ENCODE measurements around the gene XPO6.

The XPO6 gene

GRCh38 chr16:28193530-28194423, 18.0 kb downstream of the XPO6 start (continued):
- TF ChIP-seq ZBTB11 (tag by site-specific recombination; conservative IDR thresholded peaks at IDR 0.05; ENCODE audit: low read depth) (no peak), ZNF747 (tag by site-specific recombination; IDR thresholded peaks at IDR 0.05) (no peak), BCL6B (tag by site-specific recombination; IDR thresholded peaks at IDR 0.05) (no peak), REST (tag by site-specific recombination; IDR thresholded peaks at IDR 0.05) (no peak), ATF2 (tag by site-specific recombination; IDR thresholded peaks at IDR 0.05; ENCODE audit: low read depth) (no peak), ZNF140 (tag by site-specific recombination; IDR thresholded peaks at IDR 0.05) (no peak), ZNF707 (tag by site-specific recombination; IDR thresholded peaks at IDR 0.05) (no peak), PATZ1 (tag by site-specific recombination; IDR thresholded peaks at IDR 0.05) (peak; percentile 71), REPIN1 (tag by site-specific recombination; IDR thresholded peaks at IDR 0.05; ENCODE audit: low read depth) (no peak), SALL2 (tag by site-specific recombination; IDR thresholded peaks at IDR 0.05; ENCODE audit: borderline replicate concordance) (no peak), ZNF362 (tag by site-specific recombination; IDR thresholded peaks at IDR 0.05) (peak; percentile 68), ZSCAN23 (tag by site-specific recombination; IDR thresholded peaks at IDR 0.05) (0 out of 2 replicates have a peak, but pooled peaks have one; percentile 35), ZNF423 (tag by site-specific recombination; IDR thresholded peaks at IDR 0.05) (no peak), ZNF335 (tag by site-specific recombination; conservative IDR thresholded peaks at IDR 0.05) (no peak), ZNF121 (tag by site-specific recombination; IDR thresholded peaks at IDR 0.05) (no peak), ZNF501 (tag by site-specific recombination; IDR thresholded peaks at IDR 0.05) (no peak), ZNF10 (tag by site-specific recombination; IDR thresholded peaks at IDR 0.05) (peak; percentile 55; the same call in 1 of the 2 replicates), ZNF324 (tag by site-specific recombination; IDR thresholded peaks at IDR 0.05) (no peak), SP7 (tag by site-specific recombination; IDR thresholded peaks at IDR 0.05) (peak; percentile 57; the same call in 1 of the 2 replicates), BCL11A (tag by site-specific recombination; IDR thresholded peaks at IDR 0.05; ENCODE audit: low read depth) (no peak), ZNF19 (tag by site-specific recombination; IDR thresholded peaks at IDR 0.05; ENCODE audit: low read depth) (no peak), ZNF366 (tag by site-specific recombination; conservative IDR thresholded peaks at IDR 0.05) (peak; percentile 37; the same call in 1 of the 2 replicates), ZFP3 (tag by site-specific recombination; IDR thresholded peaks at IDR 0.05; ENCODE audit: low read depth) (no peak)

Data from HEK293 (cell line).